Right renal pelvis (tissue), 4 donors: ENCODE data around the gene COL24A1. TPM values are rescaled to one million over a fixed set of nuclear protein-coding genes. Genes with fewer than 3 reads are reported as not detected.
"Not testable (repeated sequence)": the region's sequence is repeated elsewhere in the genome, so short reads cannot be mapped to it uniquely, and the experiment has no call there.

ENCODE experiments used
- DNase-seq, 4 donors: peaks; one replicate each; pipeline ENCODE4 v3.0.0-alpha.2; 2013; ENCODE audit warnings: low read depth in 4 of 4, low spot score in 3 of 4, missing footprints in 1 of 4
- polyA plus RNA-seq, 4 donors: library from polyadenylated mRNA; unstranded; fragments of 120-200 nt; gene quantifications; one replicate each; pipeline ENCODE4 v1.2.1, GENCODE V29; 2013; ENCODE audit not compliant: insufficient read length in 4 of 4

The COL24A1 gene
- polyA plus RNA-seq, 4 donors: 1.8 to 2.2 (median 1.9) TPM

DNA sequence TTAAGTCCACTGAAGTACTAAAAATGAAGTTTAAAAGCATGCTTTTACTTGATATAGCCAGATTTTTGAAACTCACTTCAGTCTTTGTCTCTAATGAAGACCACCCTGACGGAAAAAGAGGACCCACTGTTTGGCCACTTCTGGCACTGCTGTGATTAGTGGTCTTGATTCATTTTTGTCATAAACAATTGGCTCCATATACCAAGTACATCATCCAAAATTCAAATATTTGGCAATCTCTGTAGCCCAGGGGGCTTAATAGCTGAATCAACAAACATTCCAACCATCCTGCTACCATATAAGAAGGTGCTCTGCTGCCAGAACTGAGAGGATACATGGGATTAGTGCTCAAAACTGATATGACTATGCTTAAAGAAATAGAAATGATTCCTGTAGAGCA is 156.0 kb downstream of the COL24A1 start:
- DNase-seq: no peak

DNA sequence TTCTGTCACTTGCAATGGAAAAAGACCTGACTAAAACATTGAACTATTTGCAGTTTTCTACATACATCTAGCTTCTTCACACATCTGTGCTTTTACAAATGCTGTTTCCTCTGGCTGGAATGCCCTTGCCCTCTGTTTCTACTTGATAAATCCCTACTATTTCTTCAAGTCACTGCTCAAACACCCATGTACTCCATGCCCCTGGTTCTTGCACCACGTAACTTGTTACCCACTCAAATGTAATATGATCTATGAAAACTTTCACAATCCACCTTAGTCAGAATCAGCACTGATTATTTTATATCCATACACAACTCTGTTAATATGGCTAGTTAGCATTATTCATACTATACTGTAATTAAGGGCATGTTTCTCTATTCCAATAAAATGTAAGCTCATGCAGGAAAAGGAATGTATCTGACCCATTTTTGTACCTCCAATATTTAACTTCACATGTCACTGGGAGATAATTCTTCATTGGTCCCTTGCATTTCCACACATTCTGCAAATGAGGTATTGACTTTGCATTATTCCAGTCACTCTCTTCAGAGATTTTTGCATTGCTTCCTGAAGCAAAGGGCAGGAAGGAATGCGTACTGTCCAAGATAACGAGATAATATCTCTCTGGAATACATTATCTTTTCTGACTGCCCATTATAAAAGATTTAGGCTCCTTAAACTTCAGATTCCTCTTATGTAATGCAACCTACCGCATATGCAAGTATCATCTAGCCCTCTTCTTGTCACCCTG is 158.3 kb downstream of the COL24A1 start:
- DNase-seq: no peak

DNA sequence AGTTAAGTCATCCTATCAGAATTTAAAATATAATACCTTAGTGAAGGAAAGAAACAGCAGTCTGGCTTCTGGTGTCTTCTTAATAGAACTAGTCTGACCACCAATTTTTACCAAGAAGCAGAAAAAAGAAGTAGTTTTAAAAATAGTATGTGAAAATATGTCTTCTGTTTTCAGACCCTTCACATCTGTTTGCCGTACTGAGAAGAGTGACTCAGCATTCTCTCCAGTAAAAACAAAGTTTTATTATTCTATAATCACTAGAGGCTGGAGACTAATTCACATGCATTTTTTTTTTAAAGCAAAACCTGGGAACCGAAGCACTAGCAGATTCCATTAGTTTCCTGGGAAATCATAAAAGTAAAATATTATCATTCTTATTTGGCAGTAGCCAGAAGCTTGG is 163.8 kb downstream of the COL24A1 start:
- DNase-seq: peak in 1 of 4 donors; percentile 20

DNA sequence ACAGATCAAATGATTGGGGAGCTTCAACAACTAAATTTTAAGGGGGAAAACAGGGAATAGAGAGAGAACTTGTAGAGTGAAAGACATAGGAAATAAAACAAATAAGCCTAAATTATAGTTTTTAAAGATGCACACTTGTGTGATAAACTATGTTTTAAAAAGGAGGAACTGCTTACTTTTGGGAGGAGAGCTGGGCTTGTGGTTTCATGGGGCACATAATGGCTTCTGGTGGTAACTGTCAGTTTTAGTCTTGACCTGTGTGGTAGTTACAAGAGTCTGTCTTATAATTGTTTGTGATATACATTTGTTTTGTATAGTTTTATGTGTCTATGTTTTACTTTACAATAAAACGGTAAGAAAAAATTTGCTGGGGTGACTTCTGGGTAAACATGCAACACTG is 165.3 kb downstream of the COL24A1 start:
- DNase-seq: no peak

DNA sequence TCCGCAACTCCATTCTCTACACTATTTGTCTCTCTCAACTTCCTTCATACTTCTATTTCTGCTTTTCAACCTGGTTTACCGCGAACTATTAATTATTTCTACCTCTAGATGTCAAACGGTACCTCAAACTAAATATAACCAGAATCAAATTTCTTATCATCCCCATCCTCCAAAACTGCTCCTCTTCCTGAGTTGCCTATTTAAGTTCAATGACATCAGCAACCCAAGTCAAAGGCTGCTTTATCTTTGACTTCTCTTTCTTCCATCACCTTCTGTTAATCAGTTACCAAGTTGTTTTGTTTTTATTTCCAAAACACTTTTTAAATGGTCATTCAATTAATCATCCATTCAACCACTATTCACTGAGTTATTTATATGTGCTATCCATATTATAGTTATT is 171.9 kb downstream of the COL24A1 start:
- no peak for DNase-seq

DNA sequence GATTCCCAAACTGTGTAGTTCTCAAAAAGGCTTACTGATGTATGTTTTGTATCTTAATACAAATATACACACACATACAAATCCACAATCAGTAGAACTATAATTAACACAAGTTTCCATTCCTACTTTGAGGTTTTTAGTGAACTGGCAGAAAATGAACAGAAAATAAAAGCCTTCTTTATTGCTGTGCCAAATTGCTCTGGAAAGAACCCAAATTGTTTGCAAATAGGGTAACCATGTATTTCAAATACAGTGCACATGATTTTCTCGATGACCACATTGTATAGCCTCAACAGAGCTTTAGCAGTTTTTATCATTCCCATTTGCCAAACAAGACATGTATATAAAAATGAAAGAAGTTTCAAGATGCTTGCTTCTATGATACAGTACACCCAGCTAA is 173.3 kb downstream of the COL24A1 start:
- DNase-seq: no peak

DNA sequence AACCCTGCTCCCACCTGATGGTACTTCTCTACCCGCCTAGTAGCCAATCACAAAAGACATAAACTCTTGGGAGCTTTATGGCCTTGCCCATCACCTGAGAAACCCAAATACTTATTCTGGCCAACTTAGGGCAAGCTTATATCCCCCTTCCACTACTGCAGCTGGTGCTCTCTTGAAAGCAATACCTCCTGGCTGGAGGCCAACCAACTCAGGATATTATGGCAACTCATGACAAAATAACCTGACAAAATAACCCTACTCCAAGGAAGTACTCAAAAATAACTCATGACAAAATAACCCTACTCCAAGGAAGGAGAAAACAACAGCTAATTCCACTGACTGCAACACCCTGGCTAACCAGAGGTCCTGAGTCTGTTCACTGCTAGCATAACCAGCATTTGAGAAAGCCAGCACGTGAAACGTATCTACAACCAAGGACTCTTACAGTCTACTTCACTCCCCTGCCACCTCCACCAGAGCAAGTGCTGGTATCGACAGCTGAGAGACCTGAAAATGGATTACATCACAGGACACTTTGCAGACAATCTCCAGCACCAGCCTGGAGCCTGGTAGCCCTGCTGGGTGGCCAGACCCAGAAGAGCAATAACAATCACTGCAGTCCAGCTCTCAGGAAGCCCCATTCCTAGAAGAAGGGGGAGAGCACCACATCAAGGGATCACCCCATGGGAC is 179.9 kb downstream of the COL24A1 start:
- no peak for DNase-seq

DNA sequence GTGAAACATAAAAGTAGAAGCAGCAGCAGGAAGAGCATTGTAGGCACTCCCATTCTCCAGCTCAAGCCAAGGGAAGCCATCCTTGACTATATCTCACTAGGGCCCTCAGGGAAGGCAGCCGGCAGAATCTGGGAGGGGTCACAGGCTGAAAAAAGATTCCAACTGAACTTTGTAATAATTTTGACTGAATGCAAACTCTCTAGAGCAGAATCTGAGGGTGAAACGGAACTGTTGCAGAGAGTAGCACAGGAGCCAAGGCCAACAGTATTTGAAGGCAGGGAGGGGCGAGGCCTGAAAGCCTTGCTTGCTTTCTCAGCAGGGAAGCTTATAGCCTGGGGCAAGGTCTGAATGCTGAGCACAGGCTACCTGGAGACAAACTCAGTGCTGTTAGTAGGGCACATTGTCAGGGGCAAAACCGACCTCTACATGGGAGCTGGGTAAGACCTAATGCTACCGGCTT is 180.6 kb downstream of the COL24A1 start:
- no peak for DNase-seq

DNA sequence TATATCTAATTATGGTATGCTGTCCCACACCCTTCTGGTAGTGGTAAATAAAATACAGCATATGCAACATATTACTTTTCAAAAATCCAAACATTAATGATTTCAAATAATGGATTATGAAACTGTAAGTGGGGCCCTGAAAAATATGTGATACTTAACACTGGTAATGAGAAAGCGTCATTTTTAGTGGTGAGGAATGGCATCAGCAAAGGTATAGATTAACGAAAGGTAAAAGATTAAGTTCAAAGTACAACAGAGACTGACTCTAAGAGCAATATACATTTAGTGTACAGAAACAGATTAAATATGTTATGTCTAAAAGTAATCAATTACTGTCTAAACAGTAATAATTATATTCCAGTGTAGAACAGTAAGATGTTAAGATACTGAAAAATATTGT is 194.1 kb downstream of the COL24A1 start:
- no peak for DNase-seq

DNA sequence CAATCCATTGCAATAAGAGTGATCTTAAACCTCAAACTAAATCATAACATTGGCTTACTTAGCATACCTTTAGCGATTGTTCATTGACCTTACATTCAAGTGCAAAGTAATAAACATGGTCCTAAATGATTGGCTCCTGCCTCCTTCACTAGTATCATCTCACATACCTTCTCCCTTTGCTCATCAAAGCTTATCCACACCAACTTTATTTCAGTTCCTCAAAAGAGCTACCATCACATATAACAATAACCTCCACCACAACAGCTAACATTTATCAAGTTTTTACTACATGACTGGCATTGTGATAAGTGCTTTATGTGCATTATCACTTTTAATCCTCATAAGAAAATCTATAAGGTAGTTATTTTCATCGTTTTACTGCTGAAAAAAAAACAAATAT is 198.8 kb downstream of the COL24A1 start:
- no peak for DNase-seq

DNA sequence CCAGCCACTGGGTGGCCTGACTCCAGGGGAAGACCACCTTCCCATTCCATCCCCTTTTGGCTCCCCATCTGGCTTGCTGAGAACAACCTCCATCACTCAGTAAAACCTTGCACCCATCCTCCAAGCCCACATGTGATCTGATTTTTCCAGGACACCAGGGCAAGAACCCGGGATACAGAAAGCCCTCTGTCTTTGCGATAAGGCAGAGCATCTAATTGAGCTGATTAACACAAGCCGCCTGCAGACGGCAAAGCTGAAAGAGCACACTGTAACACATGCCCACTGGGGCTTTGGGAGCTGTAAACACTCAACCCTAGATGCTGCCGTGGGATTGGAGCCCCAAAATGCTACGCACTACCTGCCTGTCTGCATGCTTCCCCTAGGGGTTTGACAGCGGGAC is 201.4 kb downstream of the COL24A1 start:
- DNase-seq: not testable (repeated sequence)

DNA sequence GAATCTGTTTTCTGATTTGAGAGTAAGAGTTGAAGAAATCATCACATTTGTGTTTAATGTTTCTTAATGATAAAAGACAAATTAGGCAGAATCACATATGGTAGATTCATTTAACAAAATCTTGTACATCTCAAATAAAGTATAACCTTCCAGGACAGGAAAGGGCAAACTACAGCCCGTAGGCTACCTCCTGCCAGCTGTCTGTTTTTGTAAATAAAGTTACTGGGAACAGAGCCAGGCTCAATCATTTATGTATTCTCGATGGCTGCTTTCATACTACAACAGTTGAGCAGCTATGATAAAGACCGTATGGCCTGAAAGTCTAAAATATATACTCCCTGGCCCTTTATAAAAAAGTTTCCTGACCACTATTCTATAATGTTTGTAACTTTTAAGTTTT is 204.1 kb downstream of the COL24A1 start:
- DNase-seq: no peak

DNA sequence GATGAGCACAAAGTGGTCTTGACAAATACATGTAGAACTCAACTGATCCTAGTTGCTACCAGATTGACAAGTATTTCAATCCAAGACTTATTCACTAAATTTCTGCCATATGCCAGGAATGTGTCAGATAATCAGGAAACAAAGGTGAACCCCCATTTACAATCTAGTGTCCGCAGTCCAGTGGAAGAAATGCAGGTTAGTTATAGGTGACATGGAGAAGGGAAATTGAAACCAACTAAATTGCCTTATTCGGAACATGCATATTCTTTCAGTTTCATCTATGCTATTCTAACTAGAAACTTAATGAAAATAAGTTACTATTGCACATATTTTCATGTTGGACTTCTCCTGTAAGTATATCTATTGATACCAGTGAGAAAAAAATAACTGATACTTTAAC is 209.4 kb downstream of the COL24A1 start:
- no peak for DNase-seq

DNA sequence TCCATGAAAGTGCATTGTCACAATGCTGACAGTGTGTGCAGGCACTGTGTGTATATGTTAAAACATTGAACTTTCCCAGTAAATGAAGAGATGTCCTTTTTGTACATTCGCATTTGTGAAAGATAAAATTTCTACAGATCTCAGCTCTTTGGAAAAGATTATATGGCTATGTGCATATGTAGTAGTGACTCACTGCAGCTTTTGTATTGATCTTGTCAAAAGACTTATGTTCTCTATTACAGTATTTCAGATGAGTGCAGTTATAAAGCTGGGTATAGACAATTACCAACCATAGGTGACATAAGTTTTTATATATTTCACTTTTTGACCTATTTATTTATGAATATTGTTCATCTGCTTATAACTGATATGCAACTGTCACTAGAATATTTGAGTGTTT is 212.6 kb downstream of the COL24A1 start:
- no peak for DNase-seq

DNA sequence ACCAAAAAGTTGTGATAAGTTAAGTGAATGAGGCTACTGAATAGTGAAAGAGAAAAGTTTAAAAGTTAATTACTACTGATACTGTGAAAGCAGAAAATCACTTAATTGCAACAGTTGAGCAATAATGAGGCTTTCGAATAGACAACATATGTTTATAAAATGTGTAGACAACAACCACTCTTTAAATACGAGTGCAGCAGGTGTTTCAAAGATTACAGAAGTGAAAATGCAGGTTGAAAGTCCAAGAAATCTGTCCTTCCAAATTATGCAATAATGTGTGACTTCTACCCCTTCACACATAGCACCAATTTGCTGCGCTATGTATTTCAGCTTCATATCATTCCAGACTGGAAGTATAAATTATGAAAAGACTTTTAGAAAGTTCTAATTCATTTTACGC is 213.0 kb downstream of the COL24A1 start:
- no peak for DNase-seq

DNA sequence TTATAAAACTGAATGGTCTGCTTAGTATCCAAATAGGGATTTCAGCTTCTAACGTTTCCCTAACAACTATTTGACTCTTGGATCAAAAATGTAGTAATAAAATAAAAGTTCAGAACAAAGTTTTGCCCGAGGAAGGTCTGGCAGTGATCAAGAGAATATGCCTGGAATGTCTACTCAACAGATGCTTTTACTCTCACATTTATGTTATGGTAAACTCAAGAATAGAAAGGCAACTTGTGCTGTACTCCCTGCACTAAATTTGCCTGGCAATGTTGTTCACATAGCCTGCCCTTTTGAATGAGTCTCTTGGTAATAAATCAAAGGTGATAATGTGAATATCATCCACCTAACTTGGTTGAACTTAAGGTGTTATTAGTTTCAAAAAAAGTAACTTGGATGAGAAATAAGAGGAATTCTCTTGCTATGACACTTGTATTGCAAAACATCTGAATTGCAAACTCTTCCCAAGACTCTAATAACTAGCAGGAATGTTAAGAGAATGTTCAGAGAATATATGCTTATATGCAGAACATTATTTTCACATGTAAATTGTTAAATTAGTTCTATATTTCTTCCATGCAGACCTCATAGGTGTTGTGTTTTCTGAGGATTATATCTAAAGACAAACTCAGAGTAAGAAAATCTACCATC is 215.8 kb downstream of the COL24A1 start:
- DNase-seq: no peak

DNA sequence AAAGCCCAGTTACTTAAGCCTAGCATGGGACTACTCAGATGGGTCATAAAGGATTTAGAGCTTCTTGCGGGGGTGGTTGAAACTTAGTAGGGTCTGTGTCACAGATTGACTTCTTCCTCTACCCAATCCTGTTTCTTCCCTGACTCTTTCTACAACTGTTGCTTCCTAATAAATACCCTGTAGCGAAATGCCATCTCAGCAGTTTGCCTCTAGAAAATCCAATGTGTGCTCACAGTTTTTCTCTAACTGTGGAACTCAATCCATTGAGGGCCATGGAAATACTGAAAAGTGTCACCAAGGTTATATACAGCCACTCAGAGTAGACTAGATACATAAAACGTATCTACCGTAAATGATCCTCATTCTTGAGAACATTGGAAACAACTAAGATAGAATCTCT is 217.7 kb downstream of the COL24A1 start:
- no peak for DNase-seq

DNA sequence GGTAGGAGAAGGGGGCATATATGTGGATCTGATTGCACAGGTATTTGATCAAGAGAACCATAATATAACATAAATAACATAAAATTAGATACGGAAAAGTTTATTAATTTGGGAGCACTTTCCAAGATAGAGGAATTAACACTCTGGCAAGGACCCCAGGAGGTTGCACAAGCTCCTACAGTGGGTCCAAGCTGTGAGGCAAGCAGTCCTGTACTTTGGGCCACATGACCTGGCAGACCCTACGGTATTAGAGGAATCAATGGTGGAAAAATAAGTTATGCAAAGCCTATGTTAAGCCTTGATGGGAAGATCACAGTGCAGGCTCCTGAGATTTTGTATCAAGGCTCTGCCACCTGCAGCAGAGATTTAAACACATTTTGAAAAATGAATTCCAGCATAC is 220.1 kb downstream of the COL24A1 start:
- DNase-seq: no peak

DNA sequence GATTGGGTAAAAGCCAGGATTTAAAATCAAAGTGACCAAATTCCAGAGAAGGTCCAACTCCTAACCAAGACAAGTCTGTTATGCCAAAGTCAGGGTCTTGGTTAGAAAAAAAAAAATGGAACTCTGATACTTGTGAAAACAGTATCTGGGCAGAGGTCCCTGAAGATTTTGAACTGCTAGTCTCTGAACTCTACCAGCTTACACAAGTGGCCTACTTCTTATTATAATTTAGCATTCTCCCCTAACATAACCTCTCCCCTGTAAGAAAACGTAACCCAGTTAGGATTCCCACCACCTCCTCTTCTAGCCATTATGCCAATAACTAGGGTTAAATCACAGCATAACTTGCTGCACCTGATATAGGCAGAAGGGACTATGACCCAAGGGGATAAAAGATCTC is 220.5 kb downstream of the COL24A1 start:
- no peak for DNase-seq

DNA sequence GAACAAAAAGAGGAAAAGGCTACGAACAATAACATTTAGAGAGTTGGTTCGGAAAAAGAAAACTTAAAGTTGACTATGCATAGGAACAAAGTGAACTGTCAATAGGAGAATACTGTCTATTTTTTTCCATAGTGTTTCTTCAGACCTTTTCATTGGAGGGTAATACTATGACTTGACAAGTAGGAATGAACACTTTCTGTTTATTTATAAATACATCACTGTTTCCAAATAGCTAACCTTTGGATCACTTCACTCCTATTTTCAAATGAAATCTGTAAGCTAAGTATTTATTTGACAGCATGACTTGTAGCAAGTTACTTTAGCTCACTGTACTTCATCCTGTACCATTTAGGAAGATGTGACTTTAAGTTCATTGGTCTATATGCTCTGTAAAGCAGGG is 221.3 kb downstream of the COL24A1 start:
- DNase-seq: no peak

DNA sequence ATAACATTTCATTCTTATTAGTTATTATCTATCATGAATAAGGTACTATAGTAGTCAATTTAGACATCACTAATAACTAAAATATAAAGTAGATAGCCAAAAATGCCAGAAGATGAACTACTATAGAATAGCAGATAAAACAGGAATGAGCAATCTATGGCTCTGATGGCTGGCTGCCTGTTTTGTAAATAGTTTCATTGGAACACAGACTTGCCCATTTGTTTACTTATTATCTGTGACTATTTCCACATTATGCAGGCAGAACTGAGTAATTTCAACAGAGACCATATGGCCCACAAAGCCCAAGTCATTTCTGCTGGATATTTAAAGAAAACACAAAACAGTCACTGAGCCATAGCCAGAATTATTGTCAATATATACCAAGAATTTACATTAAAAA is 222.1 kb downstream of the COL24A1 start:
- DNase-seq: no peak

DNA sequence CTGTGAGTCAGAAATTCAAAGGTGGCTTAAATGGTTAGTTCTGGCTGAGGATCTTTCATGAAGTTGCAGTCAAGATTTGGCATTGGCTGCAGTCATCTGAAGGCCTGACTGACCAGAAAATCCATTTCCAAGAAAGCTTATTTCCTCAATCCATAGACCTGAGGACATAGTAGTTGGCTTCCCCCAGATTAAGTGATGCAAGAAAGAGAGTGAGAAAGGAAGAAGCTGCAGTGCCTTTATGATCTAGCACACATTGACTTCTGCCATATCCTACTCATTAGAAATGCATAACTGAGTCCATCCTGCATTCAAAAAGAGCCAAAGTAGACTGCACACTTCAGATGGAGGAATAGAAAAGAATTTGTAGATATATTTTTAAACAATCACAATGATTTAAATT is 222.6 kb downstream of the COL24A1 start:
- no peak for DNase-seq
